HCT116 (cell line): Measurements from ENCODE around the gene CPS1.

Source experiments
- EZH2 ChIP-seq: fragments of 200-600 bp; sonication (generic); IDR thresholded peaks from 2 replicates; pipeline ENCODE4 v1.6.1; 2017; ENCODE audit warnings: antibody characterized with exemption, mixed run types
- POLR2A ChIP-seq: IDR thresholded peaks from 2 replicates; pipeline ENCODE4 v1.7.0; 2011; ENCODE audit warnings: borderline replicate concordance; ENCODE audit not compliant: insufficient read depth, insufficient read length; ENCODE audit errors: extremely low read depth
- RAD21 ChIP-seq: IDR thresholded peaks from 2 replicates; pipeline ENCODE4 v1.6.1; 2012; ENCODE audit warnings: low read depth, mild to moderate bottlenecking
- SRF ChIP-seq: IDR thresholded peaks from 2 replicates; pipeline ENCODE4 v1.6.1; 2012; ENCODE audit warnings: low read depth
- ZNF274 ChIP-seq: fragments of 200-500 bp; sonication (Bioruptor generic); IDR thresholded peaks from 2 replicates; pipeline ENCODE4 v1.6.1; 2014; ENCODE audit warnings: mild to moderate bottlenecking, low read depth, low read length, inconsistent platforms
- TF ChIP-seq, protein P1 (sequence below): IDR thresholded peaks from 2 replicates; pipeline ENCODE4 v1.6.1; 2012
- TF ChIP-seq, protein P2 (sequence below), 3 experiments: fragments of 200-600 bp in 1 of 3; sonication (generic) in 1 of 3; IDR thresholded peaks in 2 of 3; conservative IDR thresholded peaks in 1 of 3; 2 replicates each; pipeline ENCODE4 v1.5.1; 2012 to 2017; ENCODE audit warnings: low read depth in 2 of 3, low read length in 2 of 3, antibody characterized with exemption in 1 of 3, borderline replicate concordance in 1 of 3, control low read depth in 1 of 3, mild to moderate bottlenecking in 1 of 3, mixed read lengths in 1 of 3, mixed run types in 1 of 3, moderate library complexity in 1 of 3; ENCODE audit not compliant: insufficient read depth in 1 of 3

DNA sequence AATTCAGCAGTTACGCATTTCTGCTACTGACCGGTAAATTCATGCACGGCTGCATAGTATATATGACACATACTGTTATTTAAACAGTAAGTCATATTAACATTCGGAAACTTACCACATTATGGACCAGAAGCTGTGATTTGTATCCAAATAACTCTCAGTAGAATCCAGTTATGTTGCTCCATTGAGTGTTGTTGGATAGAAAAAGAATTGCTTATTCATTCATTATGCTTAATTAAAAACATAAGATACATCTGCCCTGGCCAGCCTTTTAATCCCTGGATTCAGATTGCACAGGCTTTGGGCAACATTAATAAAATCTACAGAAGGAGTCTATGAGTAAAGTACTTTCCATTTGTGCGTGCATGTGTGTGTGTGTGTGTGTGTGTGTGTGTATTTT is 111.3 kb downstream of the CPS1 start:
- TF ChIP-seq EZH2 (no peak), POLR2A (no peak), RAD21 (no peak), SRF (no peak), ZNF274 (no peak)
- TF ChIP-seq, protein P1, sequence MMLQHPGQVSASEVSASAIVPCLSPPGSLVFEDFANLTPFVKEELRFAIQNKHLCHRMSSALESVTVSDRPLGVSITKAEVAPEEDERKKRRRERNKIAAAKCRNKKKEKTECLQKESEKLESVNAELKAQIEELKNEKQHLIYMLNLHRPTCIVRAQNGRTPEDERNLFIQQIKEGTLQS, result no peak
- TF ChIP-seq, protein P2, sequence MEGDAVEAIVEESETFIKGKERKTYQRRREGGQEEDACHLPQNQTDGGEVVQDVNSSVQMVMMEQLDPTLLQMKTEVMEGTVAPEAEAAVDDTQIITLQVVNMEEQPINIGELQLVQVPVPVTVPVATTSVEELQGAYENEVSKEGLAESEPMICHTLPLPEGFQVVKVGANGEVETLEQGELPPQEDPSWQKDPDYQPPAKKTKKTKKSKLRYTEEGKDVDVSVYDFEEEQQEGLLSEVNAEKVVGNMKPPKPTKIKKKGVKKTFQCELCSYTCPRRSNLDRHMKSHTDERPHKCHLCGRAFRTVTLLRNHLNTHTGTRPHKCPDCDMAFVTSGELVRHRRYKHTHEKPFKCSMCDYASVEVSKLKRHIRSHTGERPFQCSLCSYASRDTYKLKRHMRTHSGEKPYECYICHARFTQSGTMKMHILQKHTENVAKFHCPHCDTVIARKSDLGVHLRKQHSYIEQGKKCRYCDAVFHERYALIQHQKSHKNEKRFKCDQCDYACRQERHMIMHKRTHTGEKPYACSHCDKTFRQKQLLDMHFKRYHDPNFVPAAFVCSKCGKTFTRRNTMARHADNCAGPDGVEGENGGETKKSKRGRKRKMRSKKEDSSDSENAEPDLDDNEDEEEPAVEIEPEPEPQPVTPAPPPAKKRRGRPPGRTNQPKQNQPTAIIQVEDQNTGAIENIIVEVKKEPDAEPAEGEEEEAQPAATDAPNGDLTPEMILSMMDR (IDR thresholded peaks at IDR 0.05 in 2 of 3, conservative IDR thresholded peaks at IDR 0.05 in 1 of 3; ENCODE audit: borderline replicate concordance in 1 of 3, insufficient read depth in 1 of 3, low read depth in 2 of 3, low read length in 2 of 3), result no peak
